Activated naive CD8-positive, alpha-beta T cell treated with anti-CD3 and anti-CD28 coated beads, Interleukin-2, amount 10 ng/mL, durations not matched to agents 7 days and 5 days (primary cell): ENCODE measurements around the gene HABP4. TPM values are rescaled to one million over a fixed set of nuclear protein-coding genes. Genes with fewer than 3 reads are reported as not detected.
A peak's percentile ranks its signal among the peaks of the same experiment; 100 is the strongest.

ENCODE experiments used
- ATAC-seq: fragments of 150-1000 bp; cut with Tn5 transposase; one replicate; pipeline ENCODE4 v1.10.0; 2021; ENCODE audit warnings: low read depth, moderate library complexity
- POLR2A ChIA-PET: fragments of 350-600 bp; sonication (Branson Sonifier 250); formaldehyde crosslinking; loops from one replicate; lab custom pipeline; 2021; ENCODE audit warnings: antibody characterized with exemption; lab: Charles Lee
- DNase-seq: peaks from one replicate; pipeline ENCODE4 v3.0.0; 2021
- H3K27ac Mint-ChIP-seq: one replicate; pipeline ENCODE4 v1.8.0; 2022; ENCODE audit warnings: mild to moderate bottlenecking, mixed read lengths
- H3K27me3 Mint-ChIP-seq: one replicate; pipeline ENCODE4 v1.8.0; 2022; ENCODE audit warnings: mild to moderate bottlenecking, moderate library complexity, mixed read lengths
- H3K36me3 Mint-ChIP-seq: one replicate; pipeline ENCODE4 v1.8.0; 2021; ENCODE audit warnings: mild to moderate bottlenecking, mixed read lengths
- H3K4me1 Mint-ChIP-seq: one replicate; pipeline ENCODE4 v1.8.0; 2021; ENCODE audit warnings: mixed read lengths
- H3K4me3 Mint-ChIP-seq: one replicate; pipeline ENCODE4 v1.8.0; 2022; ENCODE audit warnings: mild to moderate bottlenecking, moderate library complexity, mixed read lengths
- H3K9me3 Mint-ChIP-seq: one replicate; pipeline ENCODE4 v1.8.0; 2021; ENCODE audit warnings: mixed read lengths
- total RNA-seq, 2 experiments: library from RNA; stranded (reverse); gene quantifications; one replicate each; pipeline ENCODE4 v1.2.3, GENCODE V29; 2021

The HABP4 gene
- total RNA-seq, 2 experiments from 2014 or later = 11.4 to 11.8 TPM

GRCh38 chr9:96442491-96442890 is 7.5 kb upstream of the HABP4 start:
- no peak for ATAC-seq
- POLR2A ChIA-PET = interaction anchor here (0.6 kb wide), 1 partner anchor 9 kb away, joined by 4 read pairs; no protein-coding TSS in a partner anchor
- Mint-ChIP-seq H3K27ac (no peak overlapping the region), H3K4me1 (no peaks in the 10 kb centered on the region), H3K9me3 (no peaks in the 10 kb centered on the region), H3K36me3 (no peaks in the 10 kb centered on the region), H3K4me3 (no peak overlapping the region), H3K27me3 (peaks cover 7% of the 10 kb centered on the region)
- no peak for DNase-seq

DNA sequence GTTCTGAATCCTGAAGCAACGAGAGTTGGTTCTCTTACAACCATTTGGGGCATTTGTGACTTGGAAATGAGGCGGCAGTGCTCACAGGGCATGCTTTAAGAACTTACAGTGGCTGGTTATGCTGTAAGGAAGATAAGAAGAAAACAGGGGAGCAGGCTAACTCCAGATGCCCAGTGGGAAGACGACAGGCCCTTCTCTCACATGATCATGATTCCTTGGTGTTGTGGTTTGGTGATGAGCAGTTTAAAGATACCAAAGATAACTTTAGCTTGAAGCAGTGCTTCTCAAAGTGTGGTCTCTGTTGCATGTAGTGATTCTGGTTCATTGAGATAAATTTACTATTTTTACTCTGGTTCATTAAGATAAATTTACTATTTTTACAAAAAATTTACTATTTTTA is 2.6 kb upstream of the HABP4 start:
- DNase-seq = no peak
- no peaks in the 10 kb centered on the region for H3K9me3 Mint-ChIP-seq
- peaks cover 11% of the 10 kb centered on the region for H3K4me1 Mint-ChIP-seq
- no peak overlapping the region for H3K27ac Mint-ChIP-seq
- no peak overlapping the region for H3K4me3 Mint-ChIP-seq
- H3K27me3 Mint-ChIP-seq = peaks cover 26% of the 10 kb centered on the region
- H3K36me3 Mint-ChIP-seq = no peaks in the 10 kb centered on the region
- POLR2A ChIA-PET = no interaction called here
- no peak for ATAC-seq

GRCh38 chr9:96448546-96449170 is 1.3 kb upstream of the HABP4 start:
- Mint-ChIP-seq H3K4me3 (no peak overlapping the region), H3K36me3 (no peaks in the 10 kb centered on the region), H3K9me3 (no peaks in the 10 kb centered on the region), H3K27me3 (peaks cover 26% of the 10 kb centered on the region), H3K4me1 (peaks cover 12% of the 10 kb centered on the region), H3K27ac (no peak overlapping the region)
- POLR2A ChIA-PET = no interaction called here
- ATAC-seq (no peak), DNase-seq (no peak)

- peak overlapping the region; percentile 15 for H3K27ac Mint-ChIP-seq
- no peaks in the 10 kb centered on the region for H3K9me3 Mint-ChIP-seq
- DNase-seq (no peak), ATAC-seq (no peak)
- POLR2A ChIA-PET = interaction anchor here (0.6 to 2.6 kb wide), 3 partner anchors 31 to 426 kb away, joined by 3 to 16 read pairs (median 5); partner anchors contain the start of gene ZNF367
- H3K27me3 Mint-ChIP-seq = peaks cover 26% of the 10 kb centered on the region
- peaks cover 12% of the 10 kb centered on the region for H3K4me1 Mint-ChIP-seq
- H3K36me3 Mint-ChIP-seq = no peaks in the 10 kb centered on the region
- H3K4me3 Mint-ChIP-seq = peak overlapping the region; percentile 83
These were observed 485 bp upstream of the HABP4 start for GRCh38 chr9:96449523-96449844.

GRCh38 chr9:96450613-96451528 is 902 bp downstream of the HABP4 start:
- H3K4me3 Mint-ChIP-seq = peak overlapping the region; percentile 84

GRCh38 chr9:96453625-96454024 is 3.7 kb downstream of the HABP4 start:
- Mint-ChIP-seq H3K27me3 (peaks cover 9% of the 10 kb centered on the region), H3K4me1 (peaks cover 12% of the 10 kb centered on the region), H3K9me3 (no peaks in the 10 kb centered on the region), H3K36me3 (peaks cover 2% of the 10 kb centered on the region), H3K4me3 (no peak overlapping the region), H3K27ac (no peak overlapping the region)
- ATAC-seq (no peak), DNase-seq (no peak)
- POLR2A ChIA-PET = no interaction called here

More at GRCh38 chr9:96450613-96451528, 902 bp downstream of the HABP4 start:
- DNase-seq = peak; percentile 37
- H3K27ac Mint-ChIP-seq = peak overlapping the region; percentile 73
- H3K4me1 Mint-ChIP-seq = peaks cover 12% of the 10 kb centered on the region
- H3K27me3 Mint-ChIP-seq = peaks cover 24% of the 10 kb centered on the region
- no peak for ATAC-seq
- no peaks in the 10 kb centered on the region for H3K9me3 Mint-ChIP-seq
- POLR2A ChIA-PET = interaction anchor here (1.0 to 2.6 kb wide), 2 partner anchors 32 to 34 kb away, joined by 3 to 16 read pairs; partner anchors contain the start of gene ZNF367
- H3K36me3 Mint-ChIP-seq = no peaks in the 10 kb centered on the region

DNA sequence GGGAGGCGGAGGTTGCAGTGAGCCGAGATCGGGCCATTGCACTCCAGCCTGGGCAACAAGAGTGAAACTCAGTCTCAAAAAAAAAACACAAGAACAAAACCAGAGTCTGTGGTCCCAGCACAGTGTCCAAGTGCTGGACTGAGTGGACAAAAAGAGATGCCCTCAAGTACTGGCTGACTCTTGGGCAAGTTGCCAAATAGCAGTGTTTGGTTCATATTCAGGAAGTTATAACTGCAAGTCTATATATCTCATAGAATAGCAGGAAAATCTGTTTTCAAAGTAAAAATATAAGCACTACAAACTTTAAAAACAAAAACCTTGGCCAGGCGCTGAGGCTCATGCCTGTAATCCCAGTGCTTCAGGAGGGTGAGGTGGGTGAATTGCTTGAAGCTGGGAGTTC is 7.3 kb downstream of the HABP4 start:
- ATAC-seq = no peak
- H3K27me3 Mint-ChIP-seq = no peaks in the 10 kb centered on the region
- no peaks in the 10 kb centered on the region for H3K9me3 Mint-ChIP-seq
- H3K4me1 Mint-ChIP-seq = peaks cover 2% of the 10 kb centered on the region
- no peak overlapping the region for H3K27ac Mint-ChIP-seq
- H3K4me3 Mint-ChIP-seq = no peak overlapping the region
- H3K36me3 Mint-ChIP-seq = peaks cover 3% of the 10 kb centered on the region
- no peak for DNase-seq
- POLR2A ChIA-PET = no interaction called here

DNA sequence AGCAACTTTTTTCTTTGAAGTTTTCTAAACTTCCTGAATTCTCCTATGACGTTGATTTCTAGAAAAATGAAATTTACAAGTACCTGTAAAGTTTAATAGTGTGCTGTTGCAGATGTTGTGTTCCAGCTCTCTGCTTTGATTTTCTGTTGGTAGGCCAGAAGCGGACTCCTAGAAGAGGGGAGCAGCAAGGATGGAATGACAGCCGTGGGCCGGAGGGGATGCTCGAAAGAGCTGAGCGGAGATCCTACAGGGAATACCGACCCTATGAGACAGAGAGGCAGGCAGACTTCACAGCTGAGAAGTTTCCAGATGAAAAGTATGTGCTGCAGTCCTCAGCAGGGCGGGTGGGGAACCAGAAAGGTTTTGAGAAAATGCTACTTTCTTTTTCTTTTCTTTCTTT is 8.3 kb downstream of the HABP4 start:
- Mint-ChIP-seq H3K9me3 (no peaks in the 10 kb centered on the region), H3K4me3 (no peak overlapping the region), H3K27me3 (no peaks in the 10 kb centered on the region), H3K27ac (no peak overlapping the region), H3K36me3 (peaks cover 3% of the 10 kb centered on the region), H3K4me1 (no peaks in the 10 kb centered on the region)
- POLR2A ChIA-PET = interaction anchor here (0.7 kb wide), 1 partner anchor 504 kb away, joined by 3 read pairs; no protein-coding TSS in a partner anchor
- ATAC-seq (no peak), DNase-seq (no peak)

DNA sequence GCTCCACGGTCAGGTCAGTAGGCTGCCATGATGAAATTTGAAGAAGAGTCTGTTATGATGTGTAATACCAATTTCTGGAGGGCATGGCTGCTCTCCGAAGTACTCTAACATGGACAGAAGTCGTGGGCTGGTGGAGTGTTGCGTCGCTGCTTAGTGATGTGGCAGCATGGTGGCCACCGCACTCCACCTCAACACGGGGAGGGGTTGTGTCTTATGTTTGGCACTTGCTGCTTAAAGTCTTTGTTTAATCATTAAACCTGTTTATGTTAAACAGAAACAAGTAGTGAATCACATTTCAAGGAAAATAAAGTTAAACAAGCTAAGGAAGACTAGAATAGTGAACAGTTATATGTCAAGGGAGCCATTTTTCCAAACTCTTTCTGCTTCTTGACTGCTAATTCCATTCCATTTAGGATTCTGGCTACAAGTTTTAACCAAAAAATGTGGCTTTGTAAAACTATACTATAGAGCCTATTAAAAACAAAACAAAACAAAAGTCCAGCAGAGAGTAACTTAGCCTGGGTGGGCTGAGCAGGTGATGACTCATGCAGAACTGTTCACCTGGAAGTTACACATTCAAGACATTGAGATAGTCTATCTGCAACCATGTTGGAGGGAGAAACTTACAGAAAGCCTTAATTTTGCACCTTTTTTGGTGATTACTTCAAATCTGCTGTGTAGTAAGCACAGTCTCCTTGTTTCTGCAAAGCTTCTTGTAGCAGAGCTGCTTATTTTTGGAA is 9.5 kb downstream of the HABP4 start:
- Mint-ChIP-seq H3K4me3 (no peak overlapping the region), H3K4me1 (no peaks in the 10 kb centered on the region), H3K27me3 (no peaks in the 10 kb centered on the region), H3K9me3 (no peaks in the 10 kb centered on the region), H3K27ac (no peak overlapping the region), H3K36me3 (peaks cover 3% of the 10 kb centered on the region)
- POLR2A ChIA-PET = no interaction called here
- no peak for DNase-seq
- ATAC-seq = no peak

DNA sequence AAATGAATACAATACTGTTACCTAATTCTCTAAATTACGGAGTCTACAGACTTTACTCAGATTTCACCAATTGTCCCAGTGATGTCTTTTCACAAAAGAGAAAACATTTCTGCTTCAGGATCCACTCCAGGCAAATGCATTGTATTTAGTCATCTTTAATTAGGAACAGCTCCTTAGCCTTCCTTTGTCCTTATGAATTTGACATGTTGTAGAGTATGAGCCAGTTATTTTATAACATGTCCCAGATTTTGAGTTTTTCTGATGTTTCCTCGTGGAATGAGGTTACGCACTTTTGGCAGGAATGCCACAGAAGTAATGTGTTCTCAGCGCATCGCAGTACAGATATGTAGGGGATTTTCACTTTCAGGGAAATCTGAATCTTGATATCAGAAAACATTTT is 10.5 kb downstream of the HABP4 start:
- H3K4me1 Mint-ChIP-seq = no peaks in the 10 kb centered on the region
- ATAC-seq = no peak
- no peak overlapping the region for H3K27ac Mint-ChIP-seq
- POLR2A ChIA-PET = no interaction called here
- H3K4me3 Mint-ChIP-seq = no peak overlapping the region
- H3K27me3 Mint-ChIP-seq = no peaks in the 10 kb centered on the region
- no peak for DNase-seq
- H3K9me3 Mint-ChIP-seq = no peaks in the 10 kb centered on the region
- H3K36me3 Mint-ChIP-seq = peaks cover 3% of the 10 kb centered on the region

GRCh38 chr9:96460882-96461281 is 10.9 kb downstream of the HABP4 start:
- Mint-ChIP-seq H3K27me3 (no peaks in the 10 kb centered on the region), H3K4me3 (no peak overlapping the region), H3K4me1 (no peaks in the 10 kb centered on the region), H3K27ac (no peak overlapping the region), H3K36me3 (peaks cover 3% of the 10 kb centered on the region), H3K9me3 (no peaks in the 10 kb centered on the region)
- POLR2A ChIA-PET = no interaction called here
- DNase-seq (no peak), ATAC-seq (no peak)

DNA sequence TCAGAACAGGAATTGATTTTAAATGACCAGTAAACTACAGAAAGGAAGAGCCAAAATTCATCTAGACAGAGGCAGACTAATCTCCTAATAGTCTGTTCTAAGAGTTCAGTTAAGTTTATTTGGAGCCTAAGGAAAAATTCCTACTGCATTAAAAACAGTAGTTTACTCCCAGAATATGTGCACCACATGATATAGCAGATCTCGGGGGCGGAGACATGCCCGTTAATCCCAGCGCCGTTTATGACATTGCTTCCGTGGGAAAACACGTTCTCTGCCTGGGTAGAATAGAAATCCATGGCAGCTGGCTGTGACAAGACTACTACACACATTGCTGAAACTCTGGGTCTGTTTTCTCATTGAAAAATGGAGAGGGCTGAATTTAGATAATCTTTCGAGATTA is 11.4 kb downstream of the HABP4 start:
- ATAC-seq = no peak
- H3K27me3 Mint-ChIP-seq = no peaks in the 10 kb centered on the region
- POLR2A ChIA-PET = no interaction called here
- no peaks in the 10 kb centered on the region for H3K9me3 Mint-ChIP-seq
- no peak overlapping the region for H3K4me3 Mint-ChIP-seq
- no peak overlapping the region for H3K27ac Mint-ChIP-seq
- no peak for DNase-seq
- H3K4me1 Mint-ChIP-seq = no peaks in the 10 kb centered on the region
- H3K36me3 Mint-ChIP-seq = peaks cover 3% of the 10 kb centered on the region

DNA sequence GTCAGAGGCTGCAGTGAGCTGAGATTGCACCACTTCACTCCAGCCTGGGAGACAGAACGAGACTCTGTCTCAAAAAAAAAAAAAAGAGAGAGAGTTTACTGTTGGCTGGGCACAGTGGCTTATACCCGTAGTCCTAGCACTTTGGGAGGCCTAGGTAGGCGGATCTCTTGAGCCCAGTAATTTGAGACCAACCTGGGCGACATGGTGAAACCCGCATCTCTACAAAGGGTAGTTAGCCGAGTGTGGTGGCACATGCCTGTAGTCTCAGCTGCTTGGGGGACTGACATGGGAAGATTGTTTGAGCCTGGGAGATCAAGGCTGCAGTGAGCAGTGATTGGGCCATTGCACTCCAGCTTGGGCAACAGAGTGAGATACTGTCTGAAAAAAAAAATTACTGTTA is 12.6 kb downstream of the HABP4 start:
- H3K36me3 Mint-ChIP-seq = peaks cover 3% of the 10 kb centered on the region
- POLR2A ChIA-PET = interaction anchor here (0.6 to 0.7 kb wide), 2 partner anchors 70 to 125 kb away, joined by 3 to 5 read pairs; no protein-coding TSS in a partner anchor
- no peak overlapping the region for H3K27ac Mint-ChIP-seq
- H3K4me3 Mint-ChIP-seq = no peak overlapping the region
- H3K27me3 Mint-ChIP-seq = no peaks in the 10 kb centered on the region
- H3K9me3 Mint-ChIP-seq = no peaks in the 10 kb centered on the region
- H3K4me1 Mint-ChIP-seq = no peaks in the 10 kb centered on the region
- no peak for DNase-seq
- ATAC-seq = no peak
